COLO829 (cell line): Measurements from ENCODE around the gene OR2G6.
"Not testable (repeated sequence)": the region's sequence is repeated elsewhere in the genome, so short reads cannot be mapped to it uniquely, and the experiment has no call there.

ENCODE experiments used
- DNase-seq: peaks from one replicate; pipeline ENCODE4 v3.0.0; 2012; ENCODE audit warnings: low spot score

Gene OR2G6

GRCh38 chr1:248507773-248508172 lies at the start of gene OR2G6:
TSS of gene OR2G6 (plus strand) at chr1:248508073. CDS start at chr1:248521647, 13,574 bp downstream.
- DNase-seq: not testable (repeated sequence)

GRCh38 chr1:248459117-248459516 lies 48.8 kb upstream of the OR2G6 start:
- DNase-seq: not testable (repeated sequence)

- DNase-seq: no peak
Measured at GRCh38 chr1:248471154-248471553, 36.7 kb upstream of the OR2G6 start.

- DNase-seq: not testable (repeated sequence)
Measured at GRCh38 chr1:248472111-248472510, 35.8 kb upstream of the OR2G6 start.

- not testable (repeated sequence) for DNase-seq
Measured at GRCh38 chr1:248473051-248473450, 34.8 kb upstream of the OR2G6 start, which contains the start of gene OR2T3. TSS of gene OR2T3 (plus strand) at chr1:248473351. CDS start at chr1:248473351, 0 bp downstream.

- DNase-seq: not testable (repeated sequence)
Measured at GRCh38 chr1:248475660-248476059, 32.2 kb upstream of the OR2G6 start.

- not testable (repeated sequence) for DNase-seq
Measured at GRCh38 chr1:248481686-248482579, 25.9 kb upstream of the OR2G6 start.

- not testable (repeated sequence) for DNase-seq
Measured at GRCh38 chr1:248488289-248488688, 19.6 kb upstream of the OR2G6 start, which contains the start of gene OR2T5. TSS of gene OR2T5 (plus strand) at chr1:248488589. CDS start at chr1:248488589, 0 bp downstream.

- DNase-seq: not testable (repeated sequence)
Measured at GRCh38 chr1:248496661-248497060, 11.2 kb upstream of the OR2G6 start.

GRCh38 chr1:248500305-248501035 lies 7.4 kb upstream of the OR2G6 start:
- DNase-seq: not testable (repeated sequence)

GRCh38 chr1:248510217-248510616 lies 2.3 kb downstream of the OR2G6 start:
- not testable (repeated sequence) for DNase-seq

GRCh38 chr1:248521856-248522255 lies 14.0 kb downstream of the OR2G6 start:
- DNase-seq: no peak

- DNase-seq: not testable (repeated sequence)
Measured at GRCh38 chr1:248537449-248537848, 29.6 kb downstream of the OR2G6 start.

GRCh38 chr1:248547383-248547782 lies 39.5 kb downstream of the OR2G6 start:
- DNase-seq: not testable (repeated sequence)

- DNase-seq: not testable (repeated sequence)
Measured at GRCh38 chr1:248551027-248551426, 43.2 kb downstream of the OR2G6 start.

- not testable (repeated sequence) for DNase-seq
Measured at GRCh38 chr1:248562672-248563071, 54.8 kb downstream of the OR2G6 start, which contains the start of gene OR2T29. TSS of gene OR2T29 (minus strand) at chr1:248562772. CDS start at chr1:248559491, 3,281 bp downstream.

- DNase-seq: not testable (repeated sequence)
Measured at GRCh38 chr1:248565530-248566373, 57.9 kb downstream of the OR2G6 start.

- not testable (repeated sequence) for DNase-seq
Measured at GRCh38 chr1:248569049-248569448, 61.2 kb downstream of the OR2G6 start.

GRCh38 chr1:248570811-248571210 lies 62.9 kb downstream of the OR2G6 start:
- not testable (repeated sequence) for DNase-seq

GRCh38 chr1:248572049-248572448 lies 64.2 kb downstream of the OR2G6 start:
- not testable (repeated sequence) for DNase-seq

GRCh38 chr1:248573856-248574255 lies 66.0 kb downstream of the OR2G6 start:
- DNase-seq: not testable (repeated sequence)
